Stimulated activated CD8-positive, alpha-beta memory T cell treated with anti-CD3 and anti-CD28 coated beads, Interleukin-4, amount 100 ng/mL, for 24 hours (primary cell): ENCODE data around the gene CETN3.

Experiments used
- DNase-seq: peaks from one replicate; pipeline ENCODE4 v3.0.0-alpha.2; 2020; ENCODE audit warnings: low read depth

Gene CETN3

GRCh38 chr5:90409318-90410177, at the start of gene CETN3:
TSS of gene CETN3 (minus strand) at chr5:90409756. CDS start at chr5:90409661, 95 bp downstream.
- DNase-seq: peak; percentile 81

- no peak for DNase-seq
Observed at GRCh38 chr5:90446961-90447360, 37.4 kb upstream of the CETN3 start.

- no peak for DNase-seq
Observed at GRCh38 chr5:90440644-90441043, 31.1 kb upstream of the CETN3 start.

GRCh38 chr5:90438100-90438499, 28.5 kb upstream of the CETN3 start:
- no peak for DNase-seq

- no peak for DNase-seq
Observed at GRCh38 chr5:90437663-90438062, 28.1 kb upstream of the CETN3 start.

- DNase-seq: peak; percentile 26
Observed at GRCh38 chr5:90434116-90434714, 24.7 kb upstream of the CETN3 start.

GRCh38 chr5:90424245-90424644, 14.7 kb upstream of the CETN3 start:
- DNase-seq: no peak

GRCh38 chr5:90421136-90421535, 11.6 kb upstream of the CETN3 start:
- DNase-seq: no peak

GRCh38 chr5:90418214-90418613, 8.7 kb upstream of the CETN3 start:
- no peak for DNase-seq

- DNase-seq: no peak
Observed at GRCh38 chr5:90410178-90410762, 714 bp upstream of the CETN3 start.

GRCh38 chr5:90408571-90409317, 812 bp downstream of the CETN3 start:
- no peak for DNase-seq

GRCh38 chr5:90406466-90406865, 3.1 kb downstream of the CETN3 start:
- DNase-seq: no peak

GRCh38 chr5:90402521-90403255, 6.9 kb downstream of the CETN3 start:
- DNase-seq: no peak

GRCh38 chr5:90399251-90399650, 10.3 kb downstream of the CETN3 start:
- no peak for DNase-seq

GRCh38 chr5:90398726-90399125, 10.8 kb downstream of the CETN3 start:
- no peak for DNase-seq

GRCh38 chr5:90395005-90395404, 14.6 kb downstream of the CETN3 start:
- DNase-seq: no peak

GRCh38 chr5:90390928-90391327, 18.6 kb downstream of the CETN3 start:
- DNase-seq: no peak

- DNase-seq: no peak
Observed at GRCh38 chr5:90390326-90390725, 19.2 kb downstream of the CETN3 start.

- no peak for DNase-seq
Observed at GRCh38 chr5:90387508-90387907, 22.0 kb downstream of the CETN3 start.

- no peak for DNase-seq
Observed at GRCh38 chr5:90386099-90386710, 23.4 kb downstream of the CETN3 start.

- no peak for DNase-seq
Observed at GRCh38 chr5:90384389-90384788, 25.2 kb downstream of the CETN3 start.
